Ovary (tissue), 9 donors: Measurements from ENCODE around the gene CSF3. TPM values are rescaled to one million over a fixed set of nuclear protein-coding genes. Genes with fewer than 3 reads are reported as not detected.

Experiments
- DNase-seq, 5 donors: peaks; one replicate each; pipeline ENCODE4 v3.0.0-alpha.2; 2019 to 2020
- H3K27ac ChIP-seq, 2 donors: fragments of 200-600 bp; one replicate each; pipeline versions ENCODE4 v1.5.1 to v1.8.0; 2019 to 2022
- H3K27me3 ChIP-seq: fragments of 200-600 bp; one replicate; pipeline ENCODE4 v1.8.0; 2022
- H3K36me3 ChIP-seq: fragments of 200-600 bp; sonication (generic); one replicate; pipeline ENCODE4 v1.5.1; 2019
- H3K4me1 ChIP-seq: one replicate; pipeline ENCODE4 v1.8.1; 2013; ENCODE audit warnings: mild to moderate bottlenecking, moderate library complexity; ENCODE audit not compliant: insufficient read depth
- H3K4me3 ChIP-seq: fragments of 200-600 bp; sonication (generic); one replicate; pipeline ENCODE4 v1.5.1; 2017
- H3K9me3 ChIP-seq, 2 donors: fragments of 200-600 bp in 1 of 2; sonication (generic) in 1 of 2; one replicate each; pipeline versions ENCODE4 v1.5.1 to v1.8.1; 2013 to 2019; ENCODE audit warnings: mild to moderate bottlenecking in 1 of 2, moderate library complexity in 1 of 2
- EP300 ChIP-seq: sonication (generic); formaldehyde crosslinking; IDR thresholded peaks from one replicate; pipeline ENCODE4 v1.6.1; 2017; ENCODE audit warnings: antibody characterized with exemption
- POLR2A ChIP-seq: fragments of 450-650 bp; IDR thresholded peaks from one replicate; pipeline ENCODE4 v1.6.1; 2017; ENCODE audit warnings: antibody characterized with exemption, mild to moderate bottlenecking, moderate library complexity
- WGBS, 3 donors: extraction: QIAGEN DNeasy Blood & Tissue Kit in 1 of 3; methylation state at CpG; one replicate each; pipeline versions ENCODE4 v1.1.5 to v1.1.7; 2013 to 2017; 5-methylcytosine and 5-hydroxymethylcytosine counted together
- intact Hi-C, 4 donors: fragments of 100-400 bp; cut with DNase I; formaldehyde crosslinking; loops; one replicate each; pipeline versions ENCODE4 v1.11.0 to v1.15.1; 2022 to 2023
- polyA plus RNA-seq, 2 donors: library from polyadenylated mRNA; stranded (reverse); fragments of 200-250 nt in 1 of 2; fragments of 350-450 nt in 1 of 2; fragmentation: Illumina TruSeq in 1 of 2; extraction: RNeasy Lipid Tissue Mini Kit (QIAGEN cat#74804) in 1 of 2; gene quantifications; one replicate each; pipeline ENCODE4 v1.2.3, GENCODE V29; 2013 to 2014
- total RNA-seq, 7 donors: library from RNA; depleted of rRNA in 2 of 7; stranded (reverse); fragments of >200 nt in 2 of 7; fragmentation: NEBNext Ultra II Directional in 3 of 7; extraction: Animal tissue kit (Norgen Biotek cat#: 25700) in 3 of 7; gene quantifications; one replicate each; pipeline versions ENCODE4 v1.1.0 to v1.2.4, GENCODE V29; 2016 to 2023
- TF ChIP-seq, protein P1 (sequence below), 3 donors: fragments of 450-650 bp in 2 of 3; fragments of 200-600 bp in 1 of 3; IDR thresholded peaks; one replicate each; pipeline versions ENCODE4 v1.5.1 to v1.8.0; 2016 to 2022; ENCODE audit warnings: antibody characterized with exemption in 3 of 3, mild to moderate bottlenecking in 1 of 3
- donor health status: DM: no; HTN: no; CAD: no; lungs with moderate emphysema.
- donor health status: DM: no; HTN: no; CAD: no.
- donor health status: Bipolar disorder and iron deficiency.
- donor health status: DM: yes; HTN: yes; CAD: no.
- donor health status: DM: no; HTN: no; CAD: no.
- donor health status: DM: yes; HTN: yes; CAD: no.

Gene CSF3
- total and polyA plus RNA-seq, 9 donors, result 0.32 to 197 (median 1.4) TPM; not detected in 3

DNA sequence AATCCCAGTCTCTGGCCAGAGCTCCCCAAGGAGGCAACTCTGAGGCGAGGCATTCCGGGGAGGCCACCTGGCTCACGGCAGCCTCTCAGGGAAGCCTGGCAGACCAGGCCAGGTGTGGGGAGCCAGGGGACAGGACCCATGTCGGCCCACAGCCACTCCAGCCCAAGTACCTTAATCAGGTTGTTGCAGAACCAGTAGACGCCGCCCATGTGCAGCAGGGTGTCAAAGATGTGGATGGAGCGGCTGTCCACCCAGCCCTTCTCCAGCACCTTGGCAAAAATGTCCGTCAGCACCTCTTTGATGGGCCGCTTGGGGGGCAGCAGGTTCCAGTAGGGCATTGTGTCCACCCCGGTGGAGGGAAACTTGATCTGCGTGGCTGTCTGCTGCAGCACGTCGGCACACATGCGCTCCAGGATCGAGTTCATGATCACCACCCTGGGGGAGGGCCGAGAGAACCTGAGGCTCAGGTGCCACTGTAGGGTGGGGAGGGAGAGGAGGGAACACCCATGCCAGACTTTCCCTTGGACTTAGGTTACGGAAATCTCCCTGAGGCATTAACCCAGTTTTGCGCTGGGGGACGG, 7.8 kb downstream of the CSF3 start:
- H3K27ac ChIP-seq, result no peak overlapping the region
- TF ChIP-seq, protein P1, sequence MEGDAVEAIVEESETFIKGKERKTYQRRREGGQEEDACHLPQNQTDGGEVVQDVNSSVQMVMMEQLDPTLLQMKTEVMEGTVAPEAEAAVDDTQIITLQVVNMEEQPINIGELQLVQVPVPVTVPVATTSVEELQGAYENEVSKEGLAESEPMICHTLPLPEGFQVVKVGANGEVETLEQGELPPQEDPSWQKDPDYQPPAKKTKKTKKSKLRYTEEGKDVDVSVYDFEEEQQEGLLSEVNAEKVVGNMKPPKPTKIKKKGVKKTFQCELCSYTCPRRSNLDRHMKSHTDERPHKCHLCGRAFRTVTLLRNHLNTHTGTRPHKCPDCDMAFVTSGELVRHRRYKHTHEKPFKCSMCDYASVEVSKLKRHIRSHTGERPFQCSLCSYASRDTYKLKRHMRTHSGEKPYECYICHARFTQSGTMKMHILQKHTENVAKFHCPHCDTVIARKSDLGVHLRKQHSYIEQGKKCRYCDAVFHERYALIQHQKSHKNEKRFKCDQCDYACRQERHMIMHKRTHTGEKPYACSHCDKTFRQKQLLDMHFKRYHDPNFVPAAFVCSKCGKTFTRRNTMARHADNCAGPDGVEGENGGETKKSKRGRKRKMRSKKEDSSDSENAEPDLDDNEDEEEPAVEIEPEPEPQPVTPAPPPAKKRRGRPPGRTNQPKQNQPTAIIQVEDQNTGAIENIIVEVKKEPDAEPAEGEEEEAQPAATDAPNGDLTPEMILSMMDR (IDR thresholded peaks at IDR 0.05), result no peak
- peaks cover 21% of the 10 kb centered on the region for H3K4me1 ChIP-seq
- intact Hi-C loops, result loop anchor here in 1 of 4 donors (5.0 kb wide), 1 partner anchor 144 kb away; no protein-coding TSS in a partner anchor
- 84 to 86% (median 85%) methylated on average over 19 of the region's 19 CpGs for WGBS, 3 donors
- H3K27me3 ChIP-seq, result no peaks in the 10 kb centered on the region
- no peak overlapping the region for H3K4me3 ChIP-seq
- no peaks in the 10 kb centered on the region for H3K36me3 ChIP-seq
- no peaks in the 10 kb centered on the region for H3K9me3 ChIP-seq
- no peak for DNase-seq

DNA sequence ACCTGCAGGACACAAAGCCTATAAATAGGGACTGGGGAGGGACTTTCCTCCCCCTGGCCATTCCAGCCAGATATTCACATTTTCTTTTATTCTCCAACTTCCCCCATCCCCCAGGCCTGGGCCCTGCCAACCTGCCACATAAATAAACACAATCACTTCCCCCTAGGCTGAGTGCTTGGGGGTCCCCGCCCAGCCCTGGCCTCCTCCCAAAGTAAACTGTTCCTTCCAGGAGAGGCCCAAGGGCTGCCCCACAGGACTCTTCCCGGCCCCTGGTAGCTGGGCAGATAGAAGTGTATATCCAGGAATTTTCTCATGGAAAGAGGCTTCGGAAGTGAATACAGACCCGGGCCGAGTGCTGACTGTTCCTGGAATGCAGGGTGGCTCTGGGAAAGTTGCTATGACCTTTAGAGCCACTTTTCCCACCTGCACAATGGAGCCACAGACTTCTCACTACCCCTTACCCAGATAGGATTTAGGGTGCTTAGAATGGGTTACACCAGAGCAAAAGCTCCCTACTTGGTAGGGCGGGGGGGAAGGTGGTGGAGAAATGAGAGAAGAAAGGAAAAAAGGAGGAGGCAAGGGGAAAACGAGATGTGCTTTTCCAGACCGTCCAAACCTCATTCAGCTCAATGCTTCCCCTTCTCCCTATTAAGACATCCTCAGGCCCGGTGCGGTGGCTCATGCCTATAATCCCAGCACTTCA, 8.5 kb downstream of the CSF3 start:
- Histone ChIP-seq H3K4me3 (no peak overlapping the region), H3K27ac (no peak overlapping the region), H3K36me3 (no peaks in the 10 kb centered on the region), H3K27me3 (no peaks in the 10 kb centered on the region), H3K4me1 (peaks cover 15% of the 10 kb centered on the region), H3K9me3 (no peaks in the 10 kb centered on the region)
- TF ChIP-seq, protein P1 (IDR thresholded peaks at IDR 0.05), result no peak
- TF ChIP-seq EP300 (no peak), POLR2A (no peak)
- intact Hi-C loops, result loop anchor here in 1 of 4 donors (5.0 kb wide), 1 partner anchor 144 kb away; no protein-coding TSS in a partner anchor
- 43 to 50% (median 47%) methylated on average over 10 of the region's 10 CpGs for WGBS, 3 donors
- peak in 3 of 5 donors; percentile 47 to 62 (median 50) for DNase-seq

GRCh38 chr17:40024901-40025300, 9.7 kb downstream of the CSF3 start:
- peaks cover 7% of the 10 kb centered on the region for H3K4me1 ChIP-seq
- H3K9me3 ChIP-seq, result no peaks in the 10 kb centered on the region
- TF ChIP-seq POLR2A (no peak), EP300 (no peak)
- TF ChIP-seq, protein P1 (IDR thresholded peaks at IDR 0.05), result no peak
- DNase-seq, result no peak
- no peak overlapping the region for H3K27ac ChIP-seq
- H3K4me3 ChIP-seq, result no peak overlapping the region
- WGBS, 3 donors, result 91 to 95% (median 93%) methylated on average over 8 of the region's 8 CpGs
- H3K27me3 ChIP-seq, result no peaks in the 10 kb centered on the region
- no peaks in the 10 kb centered on the region for H3K36me3 ChIP-seq
- intact Hi-C loops, result loop anchor here in 1 of 4 donors (5.0 kb wide), 1 partner anchor 142 kb away; no protein-coding TSS in a partner anchor

GRCh38 chr17:40025559-40025958, 10.3 kb downstream of the CSF3 start:
- WGBS, 3 donors, result 87 to 90% (median 89%) methylated on average over 2 of the region's 2 CpGs
- H3K9me3 ChIP-seq, result no peaks in the 10 kb centered on the region
- TF ChIP-seq, protein P1 (IDR thresholded peaks at IDR 0.05), result no peak
- no peak for TF ChIP-seq EP300
- no peak for TF ChIP-seq POLR2A
- peaks cover 7% of the 10 kb centered on the region for H3K4me1 ChIP-seq
- no peak overlapping the region for H3K4me3 ChIP-seq
- intact Hi-C loops, result no loop called here
- H3K27ac ChIP-seq, result no peak overlapping the region
- H3K36me3 ChIP-seq, result no peaks in the 10 kb centered on the region
- no peak for DNase-seq
- H3K27me3 ChIP-seq, result no peaks in the 10 kb centered on the region
